ENCODE results near the gene NHLRC4. TPM values are rescaled to one million over a fixed set of nuclear protein-coding genes. Genes with fewer than 3 reads are reported as not detected.

The NHLRC4 gene
- total and polyA plus RNA-seq, 2 of the 4 experiments (the other 2 are of a cell fraction): 0.72 to 0.84 TPM

- no peak for TF ChIP-seq MXI1 (IDR thresholded peaks at IDR 0.05; ENCODE audit: borderline replicate concordance, low read depth, low read length)
Measured at GRCh38 chr16:583815-584591, 17.2 kb downstream of the NHLRC4 start (continued).

- Histone ChIP-seq H4K91ac (ENCODE audit: insufficient read depth, low read depth, low read length) (no peak overlapping the region; the same call in 1 of the 2 replicates), H3K56ac (ENCODE audit: extremely low read depth, insufficient read depth, low read length) (no peak overlapping the region), H4K8ac (ENCODE audit: low read depth in 2 of 2, low read length in 2 of 2) (no peak overlapping the region), H2AFZ (replicated peaks; ENCODE audit: low read length, poor library complexity) (peak overlapping the region; percentile 10), H2BK120ac (ENCODE audit: low read depth, low read length) (no peak overlapping the region), H3K4me2 (ENCODE audit: low read depth, low read length) (no peak overlapping the region), H2AK9ac (replicated peaks; ENCODE audit: low read depth, low read length, poor library complexity) (peak overlapping the region; percentile 59), H3K18ac (ENCODE audit: low read depth, low read length) (no peak overlapping the region), H3K27ac (ENCODE audit: insufficient read depth, low read length) (no peak overlapping the region), H2AK5ac (ENCODE audit: low read depth, low read length) (no peak overlapping the region), H3K36me3 (ENCODE audit: control insufficient read depth, insufficient read depth, low read length) (peaks cover 7% of the 10 kb centered on the region; the same call in 1 of the 2 replicates), H3K9me1 (ENCODE audit: insufficient read depth, low read length) (peaks cover 9% of the 10 kb centered on the region; the same call in 1 of the 2 replicates), H3K27me3 (ENCODE audit: control insufficient read depth, insufficient read depth, low read length) (no peaks in the 10 kb centered on the region), H3K9ac (ENCODE audit: low read depth, low read length) (no peak overlapping the region), H4K5ac (ENCODE audit: low read depth, low read length) (no peak overlapping the region), H4K20me1 (ENCODE audit: insufficient read depth, low read length) (peaks cover 6% of the 10 kb centered on the region), H2BK5ac (ENCODE audit: low read depth, low read length, poor library complexity, severe bottlenecking) (no peak overlapping the region), H2BK20ac (ENCODE audit: low read depth, low read length) (no peak overlapping the region), H3K4me1 (ENCODE audit: control insufficient read depth, insufficient read depth, low read length) (peaks cover 11% of the 10 kb centered on the region), H3K9me3 (ENCODE audit: control insufficient read depth, insufficient read depth, low read length) (no peaks in the 10 kb centered on the region), H3K79me1 (ENCODE audit: low read depth in 1 of 2, low read length in 2 of 2) (peaks cover 11 to 30% of the 10 kb centered on the region in 2 experiments; a peak in 3 of 4 replicates), H3K4me3 (ENCODE audit: insufficient read depth, low read depth, low read length) (no peak overlapping the region), H3K4ac (ENCODE audit: low read depth, low read length) (no peak overlapping the region), H2BK15ac (ENCODE audit: low read depth, low read length) (no peak overlapping the region), H3K14ac (replicated peaks; ENCODE audit: low read depth, low read length) (no peak overlapping the region), H3K23ac (ENCODE audit: low read depth, low read length) (no peak overlapping the region)
- TF ChIP-seq NFE2L2 (IDR thresholded peaks at IDR 0.05; ENCODE audit: low read depth, low read length) (no peak), MAFK (IDR thresholded peaks at IDR 0.05; ENCODE audit: low read depth, low read length) (no peak), USF2 (IDR thresholded peaks at IDR 0.05; ENCODE audit: low read depth, low read length) (no peak), MXI1 (IDR thresholded peaks at IDR 0.05; ENCODE audit: borderline replicate concordance, low read depth, low read length) (no peak), SMC3 (IDR thresholded peaks at IDR 0.05; ENCODE audit: low read depth, low read length) (no peak)
- TF ChIP-seq, protein P1, sequence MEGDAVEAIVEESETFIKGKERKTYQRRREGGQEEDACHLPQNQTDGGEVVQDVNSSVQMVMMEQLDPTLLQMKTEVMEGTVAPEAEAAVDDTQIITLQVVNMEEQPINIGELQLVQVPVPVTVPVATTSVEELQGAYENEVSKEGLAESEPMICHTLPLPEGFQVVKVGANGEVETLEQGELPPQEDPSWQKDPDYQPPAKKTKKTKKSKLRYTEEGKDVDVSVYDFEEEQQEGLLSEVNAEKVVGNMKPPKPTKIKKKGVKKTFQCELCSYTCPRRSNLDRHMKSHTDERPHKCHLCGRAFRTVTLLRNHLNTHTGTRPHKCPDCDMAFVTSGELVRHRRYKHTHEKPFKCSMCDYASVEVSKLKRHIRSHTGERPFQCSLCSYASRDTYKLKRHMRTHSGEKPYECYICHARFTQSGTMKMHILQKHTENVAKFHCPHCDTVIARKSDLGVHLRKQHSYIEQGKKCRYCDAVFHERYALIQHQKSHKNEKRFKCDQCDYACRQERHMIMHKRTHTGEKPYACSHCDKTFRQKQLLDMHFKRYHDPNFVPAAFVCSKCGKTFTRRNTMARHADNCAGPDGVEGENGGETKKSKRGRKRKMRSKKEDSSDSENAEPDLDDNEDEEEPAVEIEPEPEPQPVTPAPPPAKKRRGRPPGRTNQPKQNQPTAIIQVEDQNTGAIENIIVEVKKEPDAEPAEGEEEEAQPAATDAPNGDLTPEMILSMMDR (conservative IDR thresholded peaks at IDR 0.05; ENCODE audit: low read depth, low read length): no peak
- TF ChIP-seq, protein P2, sequence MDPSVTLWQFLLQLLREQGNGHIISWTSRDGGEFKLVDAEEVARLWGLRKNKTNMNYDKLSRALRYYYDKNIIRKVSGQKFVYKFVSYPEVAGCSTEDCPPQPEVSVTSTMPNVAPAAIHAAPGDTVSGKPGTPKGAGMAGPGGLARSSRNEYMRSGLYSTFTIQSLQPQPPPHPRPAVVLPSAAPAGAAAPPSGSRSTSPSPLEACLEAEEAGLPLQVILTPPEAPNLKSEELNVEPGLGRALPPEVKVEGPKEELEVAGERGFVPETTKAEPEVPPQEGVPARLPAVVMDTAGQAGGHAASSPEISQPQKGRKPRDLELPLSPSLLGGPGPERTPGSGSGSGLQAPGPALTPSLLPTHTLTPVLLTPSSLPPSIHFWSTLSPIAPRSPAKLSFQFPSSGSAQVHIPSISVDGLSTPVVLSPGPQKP (IDR thresholded peaks at IDR 0.05; ENCODE audit: borderline replicate concordance, low read depth, low read length): no peak
- WGBS, 2 experiments (ENCODE audit: extremely low coverage in 2 of 2, insufficient read length in 1 of 2): 36% methylated on average over 9 of the region's 10 CpGs; no CpG with 5 or more reads in 1 of the 2 experiments
- BruUV-seq (replicated peaks): no TSS peak
- dilution Hi-C loops (cut with HindIII; ENCODE audit: low sequenced_read_pairs, unreplicated experiment) (no loop called here), in situ Hi-C loops (cut with MboI; ENCODE audit: low sequenced_read_pairs) (no loop called here), intact Hi-C loops (cut with micrococcal nuclease) (no loop called here)
- CTCF ChIA-PET: no interaction called here
- no peak for DNase-seq
- ATAC-seq (ENCODE audit: low read depth): no peak
- POLR2A ChIA-PET (ENCODE audit: unreplicated experiment): no interaction called here
Measured at GRCh38 chr16:585351-585750, 18.5 kb downstream of the NHLRC4 start.
